ENCODE measurements around the gene SIDT1.

DNA sequence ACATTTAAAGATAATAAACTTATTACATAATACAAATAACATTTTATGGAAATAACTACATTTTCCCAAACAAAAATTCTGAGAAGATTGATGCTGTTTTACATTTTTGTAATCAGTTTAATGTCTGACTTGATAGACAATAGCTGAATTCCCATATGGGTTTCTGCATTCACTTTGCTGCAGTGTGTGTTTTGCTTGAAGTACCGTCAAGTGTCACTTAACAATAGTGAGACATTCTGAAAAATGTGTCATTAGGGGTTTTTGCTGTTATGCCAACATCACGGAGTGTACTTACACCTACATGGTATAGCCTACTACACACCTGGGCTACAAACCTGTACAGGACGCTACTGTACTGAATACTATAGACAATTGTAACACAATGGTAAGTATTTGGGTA, 106.6 kb downstream of the SIDT1 start:
- no peak for TF ChIP-seq EZH2 (IDR thresholded peaks at IDR 0.05; ENCODE audit: insufficient read depth, low read length)
- TF ChIP-seq, protein P1, sequence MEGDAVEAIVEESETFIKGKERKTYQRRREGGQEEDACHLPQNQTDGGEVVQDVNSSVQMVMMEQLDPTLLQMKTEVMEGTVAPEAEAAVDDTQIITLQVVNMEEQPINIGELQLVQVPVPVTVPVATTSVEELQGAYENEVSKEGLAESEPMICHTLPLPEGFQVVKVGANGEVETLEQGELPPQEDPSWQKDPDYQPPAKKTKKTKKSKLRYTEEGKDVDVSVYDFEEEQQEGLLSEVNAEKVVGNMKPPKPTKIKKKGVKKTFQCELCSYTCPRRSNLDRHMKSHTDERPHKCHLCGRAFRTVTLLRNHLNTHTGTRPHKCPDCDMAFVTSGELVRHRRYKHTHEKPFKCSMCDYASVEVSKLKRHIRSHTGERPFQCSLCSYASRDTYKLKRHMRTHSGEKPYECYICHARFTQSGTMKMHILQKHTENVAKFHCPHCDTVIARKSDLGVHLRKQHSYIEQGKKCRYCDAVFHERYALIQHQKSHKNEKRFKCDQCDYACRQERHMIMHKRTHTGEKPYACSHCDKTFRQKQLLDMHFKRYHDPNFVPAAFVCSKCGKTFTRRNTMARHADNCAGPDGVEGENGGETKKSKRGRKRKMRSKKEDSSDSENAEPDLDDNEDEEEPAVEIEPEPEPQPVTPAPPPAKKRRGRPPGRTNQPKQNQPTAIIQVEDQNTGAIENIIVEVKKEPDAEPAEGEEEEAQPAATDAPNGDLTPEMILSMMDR (IDR thresholded peaks at IDR 0.05; ENCODE audit: insufficient read depth, low read depth, low read length) = no peak
